Right atrium auricular region (tissue), 2 donors: ENCODE results near the gene MIOS. TPM values are rescaled to one million over a fixed set of nuclear protein-coding genes. Genes with fewer than 3 reads are reported as not detected.

Experiments used
- DNase-seq: peaks from one replicate; pipeline ENCODE4 v3.0.0-alpha.2; 2019; ENCODE audit warnings: low spot score
- H3K27ac ChIP-seq, 2 donors: fragments of 200-600 bp; sonication (generic); 1 replicate in 1 of 2; 2 replicates in 1 of 2; pipeline ENCODE4 v1.5.1; 2016 to 2019
- H3K27me3 ChIP-seq, 2 donors: fragments of 200-600 bp; sonication (generic); one replicate each; pipeline versions ENCODE4 v1.5.1 to v1.6.0; 2017 to 2019
- H3K36me3 ChIP-seq: fragments of 200-600 bp; sonication (generic); one replicate; pipeline ENCODE4 v1.5.1; 2016
- H3K4me1 ChIP-seq, 2 donors: fragments of 200-600 bp; sonication (generic); one replicate each; pipeline versions ENCODE4 v1.5.1 to v1.6.0; 2017 to 2019
- H3K4me3 ChIP-seq, 2 donors: fragments of 200-600 bp; sonication (generic); 1 replicate in 1 of 2; 2 replicates in 1 of 2; pipeline ENCODE4 v1.5.1; 2017 to 2019; ENCODE audit warnings: mild to moderate bottlenecking in 1 of 2, moderate library complexity in 1 of 2
- H3K9me3 ChIP-seq, 2 donors: fragments of 200-600 bp; sonication (generic); one replicate each; pipeline ENCODE4 v1.5.1; 2019
- CTCF ChIP-seq, 2 donors: fragments of 200-600 bp; sonication (generic); IDR thresholded peaks; one replicate each; pipeline ENCODE4 v1.5.1; 2019; ENCODE audit warnings: antibody characterized with exemption in 2 of 2
- total RNA-seq, 2 donors: library from RNA; depleted of rRNA; stranded (reverse); fragments of >200 nt; gene quantifications; one replicate each; pipeline ENCODE4 v1.1.0, GENCODE V29; 2016

MIOS gene
- total RNA-seq, 2 donors from 2014 or later = 19.7 to 21.8 TPM

DNA sequence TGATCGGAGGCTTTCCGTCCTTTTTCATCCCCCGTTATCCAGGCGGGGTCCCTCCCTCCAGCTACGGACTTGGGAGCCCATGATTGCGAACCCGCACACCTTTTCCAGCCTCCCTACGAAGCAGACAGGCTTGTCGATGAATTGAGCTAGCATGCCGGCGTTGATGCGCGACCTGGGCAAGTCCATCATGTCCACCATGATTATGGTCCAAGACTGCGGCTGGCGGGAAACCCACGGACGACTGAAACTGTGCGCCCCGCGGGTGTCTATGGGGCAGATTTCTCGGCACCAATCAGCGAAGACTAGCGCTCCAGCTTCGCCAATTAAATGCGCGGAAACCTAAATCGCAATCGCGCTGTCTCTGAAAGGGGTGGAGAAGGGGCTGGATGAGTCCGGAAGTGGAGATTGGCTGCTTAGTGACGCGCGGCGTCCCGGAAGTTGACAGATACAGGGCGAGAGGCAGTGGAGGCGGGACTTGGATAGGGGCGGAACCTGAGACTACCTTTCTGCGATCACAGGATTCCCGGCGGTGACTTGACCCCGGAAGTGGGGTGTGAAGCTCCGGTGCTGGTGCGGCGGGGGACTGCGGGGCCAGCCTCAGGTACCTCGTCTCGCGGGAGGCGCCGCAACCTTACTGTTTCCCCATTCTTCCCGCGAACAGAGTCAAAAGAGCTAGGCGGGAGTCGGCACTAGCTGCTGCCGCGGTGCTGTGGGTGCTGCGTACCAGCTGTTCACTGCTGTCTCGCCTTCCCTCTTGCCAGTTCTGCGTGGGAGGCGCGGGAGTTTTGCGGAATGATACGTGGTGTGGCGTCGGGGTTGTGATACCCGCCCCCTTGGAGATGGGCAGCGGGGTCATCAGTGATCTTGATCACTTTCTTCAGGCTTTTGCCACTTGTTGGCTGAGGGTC, 73.8 kb downstream of the MIOS start, which contains the start of gene UMAD1:
Gene UMAD1, plus strand, starts transcription at position 532 of the 908 bp plus-strand sequence. CDS start 32,620 bp downstream, outside the sequence.
- Histone ChIP-seq H3K4me3 (peak within 1 kb of the TSS; percentile 81 to 89), H3K27ac (peak within 1 kb of the TSS; percentile 88)
- TF ChIP-seq CTCF (IDR thresholded peaks at IDR 0.05) = no peak

GRCh38 chr7:7641129-7641663, 74.5 kb downstream of the MIOS start:
- TF ChIP-seq CTCF (IDR thresholded peaks at IDR 0.05) = no peak
- Histone ChIP-seq H3K4me1 (peaks cover 0 to 18% of the 10 kb centered on the region in 2 donors), H3K36me3 (no peaks in the 10 kb centered on the region), H3K9me3 (no peaks in the 10 kb centered on the region), H3K27ac (peak overlapping the region; percentile 88), H3K4me3 (peak overlapping the region; percentile 81 to 89), H3K27me3 (no peaks in the 10 kb centered on the region)
- no peak for DNase-seq

More for the DNA sequence above, 73.8 kb downstream of the MIOS start, which contains the start of gene UMAD1:
- no peaks in the 10 kb centered on the region for H3K27me3 ChIP-seq
- H3K4me1 ChIP-seq = peaks cover 0 to 18% of the 10 kb centered on the region in 2 donors
- no peaks in the 10 kb centered on the region for H3K9me3 ChIP-seq
- DNase-seq = peak; percentile 99
- H3K36me3 ChIP-seq = no peaks in the 10 kb centered on the region

DNA sequence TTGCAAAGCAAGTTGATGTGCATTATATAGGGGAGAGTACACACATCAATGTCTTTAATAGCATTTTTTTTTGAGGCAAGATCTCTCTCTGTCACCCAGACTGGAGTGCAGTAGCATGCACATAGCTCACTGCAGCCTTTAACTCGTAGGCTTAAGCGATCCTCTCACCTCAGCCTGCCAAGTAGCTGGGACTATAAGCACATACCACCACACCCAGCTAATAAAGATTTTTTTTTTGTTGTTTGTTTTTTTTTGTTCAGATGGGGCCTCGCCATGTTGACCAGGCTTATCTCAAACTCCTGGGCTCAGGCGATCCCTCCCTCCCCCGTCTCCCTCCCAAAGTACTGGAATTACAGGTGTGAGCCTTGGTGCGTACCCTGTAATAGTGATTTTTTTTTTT, 75.4 kb downstream of the MIOS start:
- no peaks in the 10 kb centered on the region for H3K27me3 ChIP-seq
- TF ChIP-seq CTCF (IDR thresholded peaks at IDR 0.05) = no peak
- H3K4me3 ChIP-seq = no peak overlapping the region
- H3K36me3 ChIP-seq = no peaks in the 10 kb centered on the region
- H3K4me1 ChIP-seq = peaks cover 0 to 18% of the 10 kb centered on the region in 2 donors
- H3K27ac ChIP-seq = no peak overlapping the region
- no peak for DNase-seq
- no peaks in the 10 kb centered on the region for H3K9me3 ChIP-seq

DNA sequence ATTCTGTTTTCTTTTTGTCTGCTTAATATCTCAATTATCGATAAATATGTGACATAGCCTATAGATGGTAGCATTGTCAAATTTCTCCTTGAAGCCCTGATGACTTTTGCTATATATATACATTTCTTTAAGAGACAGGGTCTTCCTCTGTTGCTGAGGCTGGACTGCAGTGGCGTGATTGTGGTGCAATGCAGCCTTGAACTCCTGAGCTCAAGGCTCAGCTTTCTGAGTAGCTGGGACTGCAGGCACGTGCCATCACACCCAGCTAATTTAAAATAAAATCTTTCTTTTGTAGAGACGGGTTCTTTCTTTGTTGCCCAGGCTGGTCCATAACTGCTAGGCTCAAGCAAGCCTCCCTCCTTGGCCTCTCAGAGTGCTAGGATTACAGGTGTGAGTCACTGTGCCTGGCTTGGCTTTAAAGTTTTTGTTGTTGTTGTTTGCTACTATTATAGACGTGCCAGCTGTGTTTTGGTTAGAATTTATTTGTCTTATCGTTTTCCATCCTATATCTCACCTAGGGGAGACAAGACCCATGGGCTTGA, 80.9 kb downstream of the MIOS start:
- H3K27me3 ChIP-seq = no peaks in the 10 kb centered on the region

DNA sequence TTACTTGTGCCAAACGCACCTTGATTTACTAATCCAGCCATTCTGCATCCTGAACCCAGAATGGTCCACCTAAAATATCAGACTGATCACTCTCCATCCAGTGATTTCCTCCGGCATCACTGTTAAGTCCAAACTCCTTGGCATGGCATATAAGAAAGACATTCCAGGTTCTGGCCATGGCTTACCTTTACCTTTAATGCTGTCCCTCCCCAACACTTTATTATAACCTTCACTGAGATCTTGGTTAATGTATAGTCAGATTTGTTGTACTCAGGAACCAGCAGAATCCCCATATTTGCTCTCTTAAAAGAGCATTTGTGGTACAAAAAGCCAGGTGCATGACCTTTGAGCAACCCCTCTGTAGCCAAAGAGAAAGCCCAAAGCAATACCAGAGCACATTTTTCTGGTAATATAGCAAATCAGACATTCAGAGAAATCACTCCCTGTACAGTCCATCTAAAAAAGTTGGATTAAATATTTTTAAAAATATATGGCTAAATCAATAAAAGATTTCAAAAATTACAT, 84.1 kb downstream of the MIOS start:
- Histone ChIP-seq H3K36me3 (no peaks in the 10 kb centered on the region), H3K27me3 (no peaks in the 10 kb centered on the region), H3K9me3 (no peaks in the 10 kb centered on the region), H3K27ac (no peak overlapping the region), H3K4me3 (no peak overlapping the region), H3K4me1 (peaks cover 0 to 10% of the 10 kb centered on the region in 2 donors)
- no peak for TF ChIP-seq CTCF (IDR thresholded peaks at IDR 0.05)
- no peak for DNase-seq

More for the DNA sequence above, 80.9 kb downstream of the MIOS start:
- no peaks in the 10 kb centered on the region for H3K4me1 ChIP-seq
- no peak for TF ChIP-seq CTCF (IDR thresholded peaks at IDR 0.05)
- H3K36me3 ChIP-seq = no peaks in the 10 kb centered on the region
- DNase-seq = no peak
- no peak overlapping the region for H3K4me3 ChIP-seq
- H3K9me3 ChIP-seq = no peaks in the 10 kb centered on the region
- H3K27ac ChIP-seq = no peak overlapping the region
